Mucosa of rectum (tissue), 2 donors: Measurements from ENCODE around the gene MICOS13.
"Not testable (repeated sequence)": the region's sequence is repeated elsewhere in the genome, so short reads cannot be mapped to it uniquely, and the experiment has no call there.

Source experiments
- H3K27ac ChIP-seq, 2 donors: one replicate each; pipeline ENCODE4 v1.7.0; 2013; ENCODE audit warnings: inconsistent platforms in 2 of 2, low read depth in 2 of 2, low read length in 2 of 2
- H3K27me3 ChIP-seq, 2 donors: one replicate each; pipeline ENCODE4 v1.7.0; 2013; ENCODE audit warnings: low read length in 2 of 2; ENCODE audit not compliant: control insufficient read depth in 2 of 2, insufficient read depth in 2 of 2
- H3K36me3 ChIP-seq, 2 donors: one replicate each; pipeline ENCODE4 v1.7.0; 2013; ENCODE audit warnings: low read length in 2 of 2; ENCODE audit not compliant: control insufficient read depth in 2 of 2, insufficient read depth in 2 of 2
- H3K4me1 ChIP-seq, 2 donors: one replicate each; pipeline ENCODE4 v1.7.0; 2013; ENCODE audit warnings: low read length in 2 of 2, mild to moderate bottlenecking in 1 of 2; ENCODE audit not compliant: control insufficient read depth in 2 of 2, insufficient read depth in 2 of 2
- H3K4me3 ChIP-seq, 2 donors: one replicate each; pipeline ENCODE4 v1.7.0; 2013; ENCODE audit warnings: low read length in 2 of 2
- H3K9ac ChIP-seq, 2 donors: one replicate each; pipeline ENCODE4 v1.7.0; 2013; ENCODE audit warnings: low read length in 2 of 2, low read depth in 1 of 2, mild to moderate bottlenecking in 1 of 2
- H3K9me3 ChIP-seq, 2 donors: one replicate each; pipeline ENCODE4 v1.7.0; 2013; ENCODE audit warnings: low read length in 2 of 2; ENCODE audit not compliant: control insufficient read depth in 2 of 2
- donor health status: healthy.
- donor health status: Normal muscosa, but diverticular disease.

MICOS13 gene

GRCh38 chr19:5692723-5693194, 12.4 kb upstream of the MICOS13 start:
- H3K4me3 ChIP-seq = no peak overlapping the region
- no peak overlapping the region for H3K27ac ChIP-seq
- H3K9ac ChIP-seq = no peak overlapping the region
- peaks cover 45 to 52% of the 10 kb centered on the region in 2 donors for H3K36me3 ChIP-seq
- no peaks in the 10 kb centered on the region for H3K27me3 ChIP-seq
- H3K9me3 ChIP-seq = no peaks in the 10 kb centered on the region
- H3K4me1 ChIP-seq = peaks cover 16 to 24% of the 10 kb centered on the region in 2 donors

- Histone ChIP-seq H3K9me3 (no peaks in the 10 kb centered on the region), H3K27ac (peak overlapping the region; percentile 91 to 94), H3K9ac (peak overlapping the region in 1 of 2 donors; percentile 91), H3K4me1 (peaks cover 21 to 26% of the 10 kb centered on the region in 2 donors), H3K36me3 (peaks cover 45 to 51% of the 10 kb centered on the region in 2 donors), H3K27me3 (no peaks in the 10 kb centered on the region), H3K4me3 (peak overlapping the region; percentile 9 to 88)
Measured at GRCh38 chr19:5691822-5692722, 11.8 kb upstream of the MICOS13 start.

- no peaks in the 10 kb centered on the region for H3K27me3 ChIP-seq
- H3K36me3 ChIP-seq = peaks cover 42% of the 10 kb centered on the region in 2 donors
- H3K4me3 ChIP-seq = peak overlapping the region; percentile 78 to 88
- H3K9ac ChIP-seq = peak overlapping the region; percentile 89 to 91
- H3K9me3 ChIP-seq = no peaks in the 10 kb centered on the region
- peaks cover 21 to 30% of the 10 kb centered on the region in 2 donors for H3K4me1 ChIP-seq
- H3K27ac ChIP-seq = peak overlapping the region; percentile 91 to 94
Measured at GRCh38 chr19:5690955-5691821, 10.9 kb upstream of the MICOS13 start.

GRCh38 chr19:5690125-5690954, 10.0 kb upstream of the MICOS13 start, which contains the start of gene RPL36:
Gene RPL36 (plus strand): TSS chr19:5690295. CDS start chr19:5690508, 213 bp downstream.
- peak within 1 kb of the TSS; percentile 91 to 94 for H3K27ac ChIP-seq
- H3K36me3 ChIP-seq = peaks cover 34 to 35% of the 10 kb centered on the region in 2 donors
- no peaks in the 10 kb centered on the region for H3K27me3 ChIP-seq
- peak within 1 kb of the TSS; percentile 78 to 88 for H3K4me3 ChIP-seq
- H3K4me1 ChIP-seq = peaks cover 21 to 31% of the 10 kb centered on the region in 2 donors
- no peaks in the 10 kb centered on the region for H3K9me3 ChIP-seq
- H3K9ac ChIP-seq = peak within 1 kb of the TSS; percentile 89 to 91

- H3K27me3 ChIP-seq, H3K27ac ChIP-seq, H3K4me3 ChIP-seq, H3K9me3 ChIP-seq, H3K9ac ChIP-seq: not testable (repeated sequence)
- Histone ChIP-seq H3K4me1 (peaks cover 21 to 31% of the 10 kb centered on the region in 2 donors), H3K36me3 (peaks cover 15 to 17% of the 10 kb centered on the region in 2 donors)
Measured at GRCh38 chr19:5688262-5688881, 8.1 kb upstream of the MICOS13 start.

GRCh38 chr19:5687360-5688198, 7.3 kb upstream of the MICOS13 start:
- no peaks in the 10 kb centered on the region for H3K9me3 ChIP-seq
- H3K36me3 ChIP-seq = peaks cover 8 to 9% of the 10 kb centered on the region in 2 donors
- H3K4me3 ChIP-seq = peak overlapping the region; percentile 26 to 75
- H3K4me1 ChIP-seq = peaks cover 21 to 29% of the 10 kb centered on the region in 2 donors
- peak overlapping the region; percentile 84 to 86 for H3K27ac ChIP-seq
- H3K9ac ChIP-seq = peak overlapping the region in 1 of 2 donors; percentile 54
- no peaks in the 10 kb centered on the region for H3K27me3 ChIP-seq

GRCh38 chr19:5686647-5687359, 6.5 kb upstream of the MICOS13 start:
- peaks cover 14 to 22% of the 10 kb centered on the region in 2 donors for H3K4me1 ChIP-seq
- peaks cover 0 to 1% of the 10 kb centered on the region in 2 donors for H3K36me3 ChIP-seq
- peak overlapping the region; percentile 84 to 86 for H3K27ac ChIP-seq
- H3K9ac ChIP-seq = peak overlapping the region; percentile 47 to 61
- no peaks in the 10 kb centered on the region for H3K9me3 ChIP-seq
- no peaks in the 10 kb centered on the region for H3K27me3 ChIP-seq
- peak overlapping the region; percentile 65 to 75 for H3K4me3 ChIP-seq

GRCh38 chr19:5686326-5686646, 6.0 kb upstream of the MICOS13 start:
- H3K4me3 ChIP-seq = peak overlapping the region; percentile 65 to 75
- no peaks in the 10 kb centered on the region for H3K36me3 ChIP-seq
- peak overlapping the region; percentile 47 to 61 for H3K9ac ChIP-seq
- H3K27ac ChIP-seq = peak overlapping the region; percentile 84 to 86
- H3K9me3 ChIP-seq = no peaks in the 10 kb centered on the region
- H3K4me1 ChIP-seq = peaks cover 14 to 19% of the 10 kb centered on the region in 2 donors
- H3K27me3 ChIP-seq = no peaks in the 10 kb centered on the region
